ENCODE data around the gene TMEM86B. TPM values are rescaled to one million over a fixed set of nuclear protein-coding genes. Genes with fewer than 3 reads are reported as not detected.

TMEM86B gene
- total RNA-seq, 1 donor from 2014 or later, result 6.7 TPM

DNA sequence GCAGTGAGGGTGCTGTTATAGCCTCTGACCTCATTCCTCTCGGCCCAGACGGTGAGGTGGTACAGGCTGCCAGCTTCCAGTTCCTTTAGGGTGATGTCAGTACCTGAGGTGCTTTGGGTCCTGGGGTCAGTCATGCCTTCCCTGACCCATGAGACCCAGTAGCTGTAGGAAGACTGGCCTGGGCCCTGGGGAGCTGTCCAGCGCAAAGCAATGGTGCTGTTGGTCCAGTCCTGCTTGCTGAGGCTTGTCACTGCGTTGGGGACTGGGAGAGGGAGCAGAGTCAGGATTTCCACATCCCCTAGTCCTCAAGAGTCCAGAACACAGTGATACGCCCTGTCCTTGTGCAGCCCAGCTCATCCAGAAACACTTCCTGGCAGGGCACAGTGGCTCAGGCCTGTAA, 29.9 kb downstream of the TMEM86B start:
- H3K4me3 Mint-ChIP-seq, result no peak overlapping the region
- H3K36me3 Mint-ChIP-seq, result peaks cover 13% of the 10 kb centered on the region
- H3K27me3 Mint-ChIP-seq (ENCODE audit: low read depth), result peaks cover 15% of the 10 kb centered on the region
- DNase-seq (ENCODE audit: low spot score in 2 of 2, unreplicated experiment in 2 of 2), result no peak
- H3K27ac Mint-ChIP-seq, result no peak overlapping the region
- TF ChIP-seq, protein P1, sequence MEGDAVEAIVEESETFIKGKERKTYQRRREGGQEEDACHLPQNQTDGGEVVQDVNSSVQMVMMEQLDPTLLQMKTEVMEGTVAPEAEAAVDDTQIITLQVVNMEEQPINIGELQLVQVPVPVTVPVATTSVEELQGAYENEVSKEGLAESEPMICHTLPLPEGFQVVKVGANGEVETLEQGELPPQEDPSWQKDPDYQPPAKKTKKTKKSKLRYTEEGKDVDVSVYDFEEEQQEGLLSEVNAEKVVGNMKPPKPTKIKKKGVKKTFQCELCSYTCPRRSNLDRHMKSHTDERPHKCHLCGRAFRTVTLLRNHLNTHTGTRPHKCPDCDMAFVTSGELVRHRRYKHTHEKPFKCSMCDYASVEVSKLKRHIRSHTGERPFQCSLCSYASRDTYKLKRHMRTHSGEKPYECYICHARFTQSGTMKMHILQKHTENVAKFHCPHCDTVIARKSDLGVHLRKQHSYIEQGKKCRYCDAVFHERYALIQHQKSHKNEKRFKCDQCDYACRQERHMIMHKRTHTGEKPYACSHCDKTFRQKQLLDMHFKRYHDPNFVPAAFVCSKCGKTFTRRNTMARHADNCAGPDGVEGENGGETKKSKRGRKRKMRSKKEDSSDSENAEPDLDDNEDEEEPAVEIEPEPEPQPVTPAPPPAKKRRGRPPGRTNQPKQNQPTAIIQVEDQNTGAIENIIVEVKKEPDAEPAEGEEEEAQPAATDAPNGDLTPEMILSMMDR (IDR thresholded peaks at IDR 0.05; ENCODE audit: unreplicated experiment), result no peak
- no peaks in the 10 kb centered on the region for H3K4me1 Mint-ChIP-seq
- no peaks in the 10 kb centered on the region for H3K9me3 Mint-ChIP-seq

DNA sequence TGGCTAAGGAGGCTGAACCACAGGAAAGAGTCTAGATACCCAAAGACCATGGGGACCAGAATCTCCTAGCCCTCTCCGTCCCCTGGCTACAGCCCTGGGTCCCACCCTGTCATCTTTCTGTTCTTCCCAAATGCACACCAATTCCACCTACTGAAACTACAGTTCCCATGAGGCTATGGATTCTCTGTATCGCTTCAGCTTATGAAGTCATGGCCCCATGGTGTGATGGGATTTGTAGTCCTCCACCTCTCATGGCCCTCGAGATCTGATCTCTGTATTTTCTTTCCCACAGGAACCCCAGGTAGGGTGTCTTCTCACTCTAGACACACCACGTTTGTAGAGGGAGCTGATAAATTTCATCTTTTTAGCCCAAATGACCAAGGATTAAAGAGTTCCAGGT, 31.0 kb downstream of the TMEM86B start:
- TF ChIP-seq, protein P1 (IDR thresholded peaks at IDR 0.05; ENCODE audit: unreplicated experiment), result no peak
- Mint-ChIP-seq H3K27ac (no peak overlapping the region), H3K4me3 (no peak overlapping the region)

DNA sequence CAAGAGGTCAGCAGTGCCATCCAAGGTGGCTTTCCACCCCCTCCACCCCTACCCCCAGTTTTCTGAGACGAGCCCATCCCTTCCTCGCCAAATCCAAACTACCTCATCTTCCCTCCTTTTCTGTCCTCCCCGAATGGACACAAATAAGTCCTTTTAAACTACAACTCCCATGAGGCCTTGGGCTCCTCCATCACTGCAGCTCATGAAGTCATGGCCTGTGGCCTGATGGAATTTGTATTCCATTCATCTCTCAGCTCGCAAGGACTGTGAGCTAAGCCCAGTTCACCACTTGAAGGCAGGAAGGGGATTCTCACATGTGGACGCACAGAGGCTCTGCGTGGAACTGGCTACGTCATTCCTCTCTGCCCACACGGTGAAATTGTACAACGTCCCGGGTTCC, 31.8 kb downstream of the TMEM86B start:
- Mint-ChIP-seq H3K4me1 (no peaks in the 10 kb centered on the region), H3K36me3 (peaks cover 6% of the 10 kb centered on the region), H3K4me3 (no peak overlapping the region), H3K27me3 (ENCODE audit: low read depth) (peaks cover 19% of the 10 kb centered on the region), H3K9me3 (no peaks in the 10 kb centered on the region), H3K27ac (no peak overlapping the region)
- TF ChIP-seq, protein P1 (IDR thresholded peaks at IDR 0.05; ENCODE audit: unreplicated experiment), result no peak
- DNase-seq (ENCODE audit: low spot score in 2 of 2, unreplicated experiment in 2 of 2), result no peak

More for the DNA sequence above, 31.0 kb downstream of the TMEM86B start:
- Mint-ChIP-seq H3K27me3 (ENCODE audit: low read depth) (peaks cover 18% of the 10 kb centered on the region), H3K36me3 (peaks cover 12% of the 10 kb centered on the region), H3K9me3 (no peaks in the 10 kb centered on the region), H3K4me1 (no peaks in the 10 kb centered on the region)
- DNase-seq (ENCODE audit: low spot score in 2 of 2, unreplicated experiment in 2 of 2), result no peak

DNA sequence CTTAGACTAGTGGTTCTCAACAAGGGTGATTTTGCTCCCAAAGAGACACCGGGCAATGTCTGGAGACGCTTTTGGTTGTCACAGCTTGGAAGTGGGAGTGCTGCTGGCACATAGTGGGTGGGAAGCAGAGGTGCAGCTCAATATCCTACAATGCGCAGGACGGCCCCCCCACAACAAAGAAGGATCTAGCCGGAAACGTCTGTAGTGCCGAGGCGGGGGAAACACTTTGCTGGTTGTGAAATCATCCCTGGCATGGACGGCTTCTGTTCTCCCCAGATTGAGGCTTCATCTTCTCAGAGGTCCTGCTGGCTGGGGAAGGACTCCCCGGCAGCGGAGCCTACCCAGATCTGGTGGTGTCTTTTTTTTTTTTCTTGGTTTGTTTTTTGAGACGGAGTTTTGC, 35.1 kb downstream of the TMEM86B start:
- no peak for DNase-seq (ENCODE audit: low spot score in 2 of 2, unreplicated experiment in 2 of 2)
- Mint-ChIP-seq H3K27me3 (ENCODE audit: low read depth) (peaks cover 19% of the 10 kb centered on the region), H3K4me3 (no peak overlapping the region), H3K4me1 (no peaks in the 10 kb centered on the region), H3K9me3 (no peaks in the 10 kb centered on the region), H3K27ac (no peak overlapping the region), H3K36me3 (peaks cover 4% of the 10 kb centered on the region)
- TF ChIP-seq, protein P1 (IDR thresholded peaks at IDR 0.05; ENCODE audit: unreplicated experiment), result no peak

DNA sequence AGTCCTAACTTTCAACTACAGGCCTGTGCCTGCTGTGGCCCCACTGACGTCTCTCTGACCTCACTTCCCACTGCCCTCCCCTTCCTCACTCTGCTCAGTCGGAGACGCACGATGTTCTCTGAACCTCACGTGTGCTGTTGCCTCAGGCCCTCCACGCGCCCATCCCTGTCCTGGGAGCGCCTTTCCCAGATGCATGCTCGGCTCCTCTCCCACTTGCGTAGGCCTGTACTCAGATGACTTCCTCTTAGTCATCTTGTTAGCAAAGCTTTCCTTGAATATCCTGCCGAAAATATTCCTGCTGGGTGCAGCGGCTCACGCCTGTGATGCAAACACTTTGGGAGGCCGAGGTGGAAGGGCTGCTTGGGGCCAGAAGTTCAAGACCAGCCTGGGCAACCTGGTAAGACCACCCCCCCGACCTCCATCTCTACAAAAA, 39.1 kb downstream of the TMEM86B start:
- H3K27ac Mint-ChIP-seq, result no peak overlapping the region
- TF ChIP-seq, protein P1 (IDR thresholded peaks at IDR 0.05; ENCODE audit: unreplicated experiment), result no peak
- no peak for DNase-seq (ENCODE audit: low spot score in 2 of 2, unreplicated experiment in 2 of 2)
- H3K9me3 Mint-ChIP-seq, result no peaks in the 10 kb centered on the region
- peaks cover 41% of the 10 kb centered on the region for H3K27me3 Mint-ChIP-seq (ENCODE audit: low read depth)
- H3K4me1 Mint-ChIP-seq, result no peaks in the 10 kb centered on the region
- no peak overlapping the region for H3K4me3 Mint-ChIP-seq
- no peaks in the 10 kb centered on the region for H3K36me3 Mint-ChIP-seq

DNA sequence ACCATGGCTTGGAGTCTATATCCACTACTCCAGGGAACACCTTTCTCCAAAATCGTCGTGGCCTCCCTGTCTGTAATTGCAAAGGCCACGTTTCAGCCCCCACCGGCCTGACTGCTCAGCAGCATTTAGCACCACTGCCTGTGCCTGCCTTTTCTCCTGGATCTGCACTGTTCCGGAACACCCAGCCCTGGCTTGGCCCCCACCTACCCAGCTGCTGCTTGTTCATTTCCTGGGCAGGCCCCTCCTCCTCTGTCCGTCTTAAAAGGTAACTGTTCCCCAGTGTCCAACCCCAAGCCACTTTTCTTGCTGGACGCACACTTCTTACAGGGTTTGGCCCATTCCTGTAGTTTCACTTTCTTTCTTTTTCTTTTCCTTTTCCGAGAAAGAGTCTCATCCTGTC, 39.9 kb downstream of the TMEM86B start:
- DNase-seq (ENCODE audit: low spot score in 2 of 2, unreplicated experiment in 2 of 2), result no peak
- no peaks in the 10 kb centered on the region for H3K4me1 Mint-ChIP-seq
- no peaks in the 10 kb centered on the region for H3K36me3 Mint-ChIP-seq
- H3K27me3 Mint-ChIP-seq (ENCODE audit: low read depth), result peaks cover 45% of the 10 kb centered on the region
- H3K27ac Mint-ChIP-seq, result no peak overlapping the region
- H3K9me3 Mint-ChIP-seq, result no peaks in the 10 kb centered on the region
- no peak overlapping the region for H3K4me3 Mint-ChIP-seq
- TF ChIP-seq, protein P1 (IDR thresholded peaks at IDR 0.05; ENCODE audit: unreplicated experiment), result no peak
